Activated B cell treated with CpG ODN at 0.5 μM for 24 hours (primary cell): ENCODE data around the gene NFKBIE. TPM values are rescaled to one million over a fixed set of nuclear protein-coding genes. Genes with fewer than 3 reads are reported as not detected.
A peak's percentile ranks its signal among the peaks of the same experiment; 100 is the strongest.

Experiments
- ATAC-seq: fragments of 200-7000 bp; cut with Tn5 transposase; one replicate; pipeline ENCODE4 v1.10.0; 2021; ENCODE audit warnings: low read depth, mild to moderate bottlenecking, moderate library complexity
- CTCF ChIA-PET: fragments of 350-600 bp; sonication (Branson Sonifier 250); formaldehyde crosslinking; loops from one replicate; lab custom pipeline; 2021; ENCODE audit warnings: antibody characterized with exemption; lab: Charles Lee
- POLR2A ChIA-PET: fragments of 350-600 bp; sonication (Branson Sonifier 250); formaldehyde crosslinking; loops from one replicate; lab custom pipeline; 2021; ENCODE audit warnings: antibody characterized with exemption; lab: Charles Lee
- DNase-seq: peaks from one replicate; pipeline ENCODE4 v3.0.0; 2022
- H3K27ac Mint-ChIP-seq: one replicate; pipeline ENCODE4 v1.8.0; 2020; ENCODE audit warnings: mixed read lengths
- H3K27me3 Mint-ChIP-seq: one replicate; pipeline ENCODE4 v1.8.0; 2021; ENCODE audit warnings: mixed read lengths
- H3K36me3 Mint-ChIP-seq: one replicate; pipeline ENCODE4 v1.8.0; 2021; ENCODE audit warnings: low read depth, mixed read lengths
- H3K4me1 Mint-ChIP-seq: one replicate; pipeline ENCODE4 v1.8.0; 2021; ENCODE audit warnings: mixed read lengths
- H3K4me3 Mint-ChIP-seq: one replicate; pipeline ENCODE4 v1.8.0; 2020; ENCODE audit warnings: mild to moderate bottlenecking, mixed read lengths
- H3K9me3 Mint-ChIP-seq: one replicate; pipeline ENCODE4 v1.8.0; 2020; ENCODE audit warnings: mixed read lengths
- intact Hi-C: fragments of 100-400 bp; cut with micrococcal nuclease; formaldehyde crosslinking; loops from one replicate; pipeline ENCODE4 v1.15.1; 2024
- total RNA-seq: library from RNA; stranded (reverse); gene quantifications from 2 replicates; pipeline ENCODE4 v1.2.3, GENCODE V29; 2022
- TF ChIP-seq, protein P1 (sequence below): fragments of 200-600 bp; IDR thresholded peaks from one replicate; pipeline ENCODE4 v1.8.0; 2022; ENCODE audit warnings: antibody characterized with exemption, mild to moderate bottlenecking

NFKBIE gene
- total RNA-seq, 1 donor from 2014 or later, result 94.7 TPM

DNA sequence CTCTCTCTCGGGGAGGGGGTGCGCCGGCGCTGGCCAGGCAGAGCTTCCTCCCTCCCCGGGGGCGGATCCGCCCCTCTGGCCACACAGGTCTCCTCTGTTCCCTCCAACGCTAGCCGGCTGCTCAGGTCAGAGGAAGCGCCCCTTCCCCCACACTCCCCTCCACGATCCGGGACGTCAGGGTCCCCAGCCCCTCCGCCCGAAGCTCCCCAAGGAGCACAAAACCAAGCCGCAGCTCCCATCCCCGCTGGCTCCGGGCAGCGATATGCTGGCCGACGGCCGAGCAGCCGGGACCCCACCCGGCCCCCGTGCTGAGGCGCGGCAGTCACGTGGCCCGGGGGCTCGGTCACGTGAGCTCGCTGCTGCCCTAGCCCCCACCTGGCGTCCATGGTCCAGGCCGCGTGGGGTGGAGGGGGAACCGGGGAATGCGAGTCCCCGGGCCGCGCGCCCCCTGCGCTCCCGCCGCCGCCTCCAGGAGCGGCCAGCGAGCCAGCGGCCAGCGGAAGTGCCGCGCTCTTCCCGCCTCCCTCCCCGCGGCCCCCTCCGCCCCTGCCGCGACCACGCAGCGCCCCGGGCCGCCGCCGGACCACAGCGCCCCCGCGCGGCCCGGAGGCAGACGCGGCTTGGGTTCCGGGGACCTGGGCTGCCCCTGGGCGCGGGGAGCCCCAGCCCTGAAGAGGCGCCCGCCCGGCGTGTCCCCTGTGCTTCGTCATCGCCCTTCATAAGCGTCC lies 8.2 kb downstream of the NFKBIE start, which contains the start of gene SLC35B2:
TSS of gene SLC35B2 (minus strand) at position 504 of the 728 bp plus-strand sequence. CDS start at position 386, 118 bp downstream.
- Mint-ChIP-seq H3K4me3 (peak within 1 kb of the TSS; percentile 92), H3K9me3 (no peaks in the 10 kb centered on the region), H3K27ac (peak within 1 kb of the TSS; percentile 99), H3K4me1 (peaks cover 88% of the 10 kb centered on the region), H3K27me3 (no peaks in the 10 kb centered on the region), H3K36me3 (peaks cover 91% of the 10 kb centered on the region)
- TF ChIP-seq, protein P1, sequence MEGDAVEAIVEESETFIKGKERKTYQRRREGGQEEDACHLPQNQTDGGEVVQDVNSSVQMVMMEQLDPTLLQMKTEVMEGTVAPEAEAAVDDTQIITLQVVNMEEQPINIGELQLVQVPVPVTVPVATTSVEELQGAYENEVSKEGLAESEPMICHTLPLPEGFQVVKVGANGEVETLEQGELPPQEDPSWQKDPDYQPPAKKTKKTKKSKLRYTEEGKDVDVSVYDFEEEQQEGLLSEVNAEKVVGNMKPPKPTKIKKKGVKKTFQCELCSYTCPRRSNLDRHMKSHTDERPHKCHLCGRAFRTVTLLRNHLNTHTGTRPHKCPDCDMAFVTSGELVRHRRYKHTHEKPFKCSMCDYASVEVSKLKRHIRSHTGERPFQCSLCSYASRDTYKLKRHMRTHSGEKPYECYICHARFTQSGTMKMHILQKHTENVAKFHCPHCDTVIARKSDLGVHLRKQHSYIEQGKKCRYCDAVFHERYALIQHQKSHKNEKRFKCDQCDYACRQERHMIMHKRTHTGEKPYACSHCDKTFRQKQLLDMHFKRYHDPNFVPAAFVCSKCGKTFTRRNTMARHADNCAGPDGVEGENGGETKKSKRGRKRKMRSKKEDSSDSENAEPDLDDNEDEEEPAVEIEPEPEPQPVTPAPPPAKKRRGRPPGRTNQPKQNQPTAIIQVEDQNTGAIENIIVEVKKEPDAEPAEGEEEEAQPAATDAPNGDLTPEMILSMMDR, result no peak
- DNase-seq (peak; percentile 74), ATAC-seq (peak; percentile 53)
- ChIA-PET POLR2A (interaction anchor here (0.5 to 13.7 kb wide), 13 partner anchors 8 to 628 kb away, joined by 3 to 549 read pairs (median 4); partner anchors contain the start of genes AARS2, CDC5L, GTPBP2 and HSP90AB1), CTCF (interaction anchor here (0.7 to 1.9 kb wide), 11 partner anchors 10 to 84 kb away, joined by 3 to 11 read pairs (median 3); partner anchors contain the start of gene HSP90AB1)
- intact Hi-C loops, result loop anchor here (1.0 kb wide), 2 partner anchors 8 to 10 kb away; partner anchors contain the start of genes HSP90AB1 and NFKBIE

DNA sequence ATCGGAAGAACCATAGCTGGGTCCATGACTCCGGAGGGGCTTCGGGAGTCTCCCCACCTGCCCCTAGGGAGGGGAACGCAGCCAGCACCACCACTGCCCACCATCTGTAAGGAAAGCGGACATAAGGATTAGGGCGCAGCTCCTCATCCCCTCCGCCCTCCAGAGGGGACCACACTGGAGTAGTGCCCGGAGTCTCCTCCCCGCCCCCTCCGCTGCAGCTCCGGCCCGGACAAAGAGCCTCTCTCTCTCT lies 8.7 kb downstream of the NFKBIE start:
- TF ChIP-seq, protein P1, result no peak
- H3K4me3 Mint-ChIP-seq, result peak overlapping the region; percentile 92
- H3K9me3 Mint-ChIP-seq, result no peaks in the 10 kb centered on the region
- no peak for DNase-seq
- H3K27me3 Mint-ChIP-seq, result no peaks in the 10 kb centered on the region
- peaks cover 88% of the 10 kb centered on the region for H3K4me1 Mint-ChIP-seq
- ChIA-PET CTCF (interaction anchor here (0.7 to 1.9 kb wide), 11 partner anchors 9 to 84 kb away, joined by 3 to 11 read pairs (median 3); partner anchors contain the start of gene HSP90AB1), POLR2A (interaction anchor here (0.5 to 13.7 kb wide), 13 partner anchors 8 to 627 kb away, joined by 3 to 549 read pairs (median 4); partner anchors contain the start of genes AARS2, CDC5L, GTPBP2 and HSP90AB1)
- H3K27ac Mint-ChIP-seq, result peak overlapping the region; percentile 93
- peaks cover 91% of the 10 kb centered on the region for H3K36me3 Mint-ChIP-seq
- no peak for ATAC-seq
- intact Hi-C loops, result loop anchor here (1.0 kb wide), 2 partner anchors 9 kb away; partner anchors contain the start of genes HSP90AB1 and NFKBIE

DNA sequence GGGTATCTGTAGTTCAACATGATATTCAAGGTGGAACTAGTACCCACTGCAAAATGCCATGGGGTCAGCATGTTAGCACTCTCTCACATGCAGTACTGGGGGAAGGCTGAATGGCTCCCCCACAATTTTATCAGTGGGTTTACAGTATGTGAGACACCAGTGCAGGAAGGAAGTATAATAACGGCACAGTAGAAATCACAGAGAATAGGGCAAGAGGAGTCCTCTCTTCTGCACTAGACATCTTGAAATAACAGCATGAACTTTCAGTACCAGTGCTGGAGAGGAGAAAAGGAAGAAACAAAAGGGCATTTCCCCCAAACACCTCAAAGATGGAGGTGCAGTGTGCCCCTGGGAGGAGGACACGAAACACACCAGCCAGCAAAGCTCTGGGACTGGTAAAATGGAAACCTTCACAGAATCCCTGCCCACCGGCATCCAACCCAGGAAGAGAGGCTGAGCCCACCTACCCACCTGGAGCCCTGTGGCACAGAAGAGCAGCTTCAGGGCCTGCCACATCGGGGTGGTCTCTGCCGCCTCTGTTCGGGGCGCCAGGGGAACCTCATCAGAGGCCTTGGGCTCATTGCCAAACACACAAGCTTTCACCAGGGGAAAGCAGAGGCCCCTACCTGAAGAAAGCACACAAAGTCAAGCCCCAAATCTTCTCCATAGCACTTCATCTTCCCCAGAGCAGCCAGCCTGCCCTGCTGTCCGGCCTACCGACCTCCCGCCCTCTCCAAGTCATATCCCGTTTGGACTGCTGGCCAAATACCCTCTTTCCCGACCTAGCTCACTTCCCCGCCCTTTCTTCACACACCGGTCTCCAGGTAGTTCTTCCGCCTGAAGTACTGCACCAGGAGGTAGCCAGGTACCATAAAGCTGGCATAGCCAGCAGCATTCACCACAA lies 9.2 kb downstream of the NFKBIE start:
- intact Hi-C loops, result no loop called here
- ChIA-PET CTCF (interaction anchor here (0.7 to 1.9 kb wide), 10 partner anchors 9 to 83 kb away, joined by 3 to 11 read pairs (median 4); partner anchors contain the start of gene HSP90AB1), POLR2A (interaction anchor here (1.0 to 13.7 kb wide), 12 partner anchors 9 to 627 kb away, joined by 3 to 549 read pairs (median 4); partner anchors contain the start of genes AARS2, CDC5L, GTPBP2 and HSP90AB1)
- H3K4me3 Mint-ChIP-seq, result peak overlapping the region; percentile 92
- H3K27ac Mint-ChIP-seq, result peak overlapping the region; percentile 93
- H3K9me3 Mint-ChIP-seq, result no peaks in the 10 kb centered on the region
- H3K27me3 Mint-ChIP-seq, result no peaks in the 10 kb centered on the region
- DNase-seq, result no peak
- peaks cover 87% of the 10 kb centered on the region for H3K4me1 Mint-ChIP-seq
- H3K36me3 Mint-ChIP-seq, result peaks cover 91% of the 10 kb centered on the region
- ATAC-seq, result no peak
- TF ChIP-seq, protein P1, result no peak

DNA sequence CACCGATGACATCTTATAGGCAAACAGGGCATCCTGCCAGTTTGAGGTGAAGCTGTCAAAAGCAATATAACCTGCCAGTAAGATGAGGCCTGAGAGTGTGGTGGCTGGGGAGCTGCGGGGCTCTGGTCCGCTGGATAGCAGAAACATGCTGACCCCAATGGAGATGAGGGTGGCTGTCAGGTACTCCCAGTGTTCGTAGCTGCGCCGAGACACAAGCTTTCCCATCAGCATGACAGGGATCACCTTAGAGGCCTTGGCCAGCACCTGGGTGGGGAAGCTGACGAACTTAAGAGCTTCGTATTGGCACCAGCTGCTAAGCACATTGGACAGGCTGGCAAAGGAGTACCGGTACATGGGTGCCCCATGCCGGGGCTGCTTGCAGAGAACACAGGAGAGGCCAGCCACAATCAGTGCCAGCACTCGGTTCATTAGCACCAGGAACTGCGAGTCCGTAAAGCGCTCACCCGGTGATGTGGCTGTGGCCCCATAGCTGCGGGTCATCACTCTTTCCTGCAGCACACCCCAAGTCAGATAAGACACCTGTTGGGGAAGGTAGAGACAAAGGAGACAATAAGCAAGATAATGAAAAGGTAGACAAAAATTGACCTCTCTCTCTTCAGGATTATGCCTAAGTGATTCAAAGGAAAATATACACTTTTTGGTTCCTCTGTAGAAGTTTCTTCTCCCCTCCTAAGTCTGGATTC lies 10.1 kb downstream of the NFKBIE start:
- ChIA-PET CTCF (interaction anchor here (0.8 to 2.3 kb wide), 4 partner anchors 8 to 50 kb away, joined by 3 to 12 read pairs (median 5); no protein-coding TSS in a partner anchor), POLR2A (interaction anchor here (1.2 to 13.7 kb wide), 4 partner anchors 10 to 31 kb away, joined by 3 to 549 read pairs (median 40); partner anchors contain the start of genes HSP90AB1, NFKBIE and SLC29A1)
- Mint-ChIP-seq H3K36me3 (peaks cover 91% of the 10 kb centered on the region), H3K4me3 (peak overlapping the region; percentile 92), H3K4me1 (peaks cover 87% of the 10 kb centered on the region), H3K9me3 (no peaks in the 10 kb centered on the region), H3K27ac (peak overlapping the region; percentile 93), H3K27me3 (no peaks in the 10 kb centered on the region)
- TF ChIP-seq, protein P1, result no peak
- intact Hi-C loops, result no loop called here
- ATAC-seq (no peak), DNase-seq (no peak)
